GM20000 (cell line): Measurements from ENCODE around the gene FRMD4A.

Experiments
- DNase-seq: peaks from one replicate; pipeline ENCODE4 v3.0.0; 2012; ENCODE audit warnings: low spot score
- CTCF ChIP-seq: IDR thresholded peaks from 2 replicates; pipeline ENCODE4 v1.5.1; 2012; ENCODE audit warnings: mild to moderate bottlenecking, control low read depth; ENCODE audit errors: extremely low read depth, missing control alignments

FRMD4A gene

GRCh38 chr10:14023673-14024328, 306.9 kb downstream of the FRMD4A start:
- DNase-seq: no peak
- no peak for TF ChIP-seq CTCF

- DNase-seq: no peak
- no peak for TF ChIP-seq CTCF
Measured at GRCh38 chr10:14022954-14023672, 307.6 kb downstream of the FRMD4A start.

- TF ChIP-seq CTCF: no peak
Measured at GRCh38 chr10:14022052-14022451, 308.7 kb downstream of the FRMD4A start.

GRCh38 chr10:14020037-14020664, 310.6 kb downstream of the FRMD4A start:
- DNase-seq: no peak
- TF ChIP-seq CTCF: no peak

More at GRCh38 chr10:14022052-14022451, 308.7 kb downstream of the FRMD4A start:
- peak; percentile 39 for DNase-seq

GRCh38 chr10:14017467-14017866, 313.3 kb downstream of the FRMD4A start:
- no peak for DNase-seq
- no peak for TF ChIP-seq CTCF

GRCh38 chr10:14016931-14017333, 313.8 kb downstream of the FRMD4A start:
- TF ChIP-seq CTCF: no peak
- no peak for DNase-seq

- TF ChIP-seq CTCF: no peak
- no peak for DNase-seq
Measured at GRCh38 chr10:14016011-14016536, 314.6 kb downstream of the FRMD4A start.
